Measurements from ENCODE around the gene PBXIP1.
"Not testable (repeated sequence)": the region's sequence is repeated elsewhere in the genome, so short reads cannot be mapped to it uniquely, and the experiment has no call there.

PBXIP1 gene

DNA sequence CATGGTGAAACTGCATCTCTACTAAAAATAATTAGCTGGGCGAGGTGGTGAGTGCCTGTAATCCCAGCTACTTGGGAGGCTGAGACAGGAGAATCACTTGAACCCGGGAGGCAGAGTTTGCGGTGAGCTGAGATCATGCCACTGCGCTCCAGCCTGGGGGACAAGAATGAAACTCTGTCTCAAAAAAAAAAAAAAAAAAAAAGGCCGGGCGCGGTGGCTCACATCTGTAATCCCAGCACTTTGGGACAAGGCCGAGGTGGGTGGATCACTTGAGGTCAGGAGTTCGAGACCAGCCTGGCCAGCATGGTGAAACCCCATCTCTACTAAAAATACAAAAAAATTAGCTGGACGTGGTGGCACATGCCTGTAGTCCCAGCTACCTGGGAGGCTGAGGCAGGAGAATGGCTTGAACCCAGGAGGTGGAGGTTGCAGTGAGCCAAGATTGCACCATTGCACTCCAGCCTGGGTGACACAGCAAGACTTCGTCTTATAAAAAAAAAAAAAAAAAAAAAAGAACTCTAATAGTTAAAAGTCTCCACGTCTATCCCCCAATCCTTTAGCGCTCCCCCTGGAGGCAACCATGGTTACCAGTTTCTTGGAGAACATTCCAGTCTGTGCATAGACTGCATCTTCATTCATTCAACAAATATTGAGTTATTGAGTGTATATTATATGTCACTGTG is 39.5 kb upstream of the PBXIP1 start:
- not testable (repeated sequence) for DNase-seq (ENCODE audit: low read depth in 3 of 3)

DNA sequence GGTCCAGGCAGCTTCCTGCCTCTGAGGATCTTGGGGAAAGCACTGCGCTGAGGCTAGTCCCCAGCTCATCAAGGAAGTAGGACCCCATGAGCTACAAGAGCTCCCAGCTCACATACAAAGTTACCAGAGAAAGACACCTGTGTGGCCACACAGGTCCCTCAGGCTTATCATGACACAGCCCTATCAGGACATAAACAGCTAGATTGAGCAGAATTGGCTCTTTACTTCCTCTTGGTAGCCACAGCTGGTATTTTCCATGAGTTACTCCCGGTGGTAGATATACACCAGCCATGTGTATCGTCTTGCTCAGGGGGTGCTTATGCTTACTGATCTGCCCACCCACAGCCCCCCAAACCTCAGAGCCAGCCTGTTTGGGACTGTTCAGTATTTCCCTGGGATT is 38.7 kb upstream of the PBXIP1 start:
- no peak for DNase-seq (ENCODE audit: low read depth in 3 of 3)

DNA sequence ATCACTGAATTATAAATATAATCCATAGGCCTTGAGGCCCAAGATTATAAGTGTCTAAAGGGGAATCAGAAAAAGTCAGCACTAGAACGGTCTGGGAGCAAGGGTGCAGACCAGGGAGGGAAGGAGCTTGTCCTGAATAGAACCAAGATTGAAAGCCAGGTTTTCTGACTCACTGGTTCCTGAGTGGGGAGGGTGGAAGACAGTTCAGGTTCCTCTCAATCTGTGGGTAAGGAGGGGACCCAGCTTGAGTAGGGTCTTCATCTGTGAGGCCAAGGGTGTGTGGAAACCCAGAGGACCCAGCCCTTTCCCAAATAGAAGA is 38.3 kb upstream of the PBXIP1 start:
- DNase-seq (ENCODE audit: low read depth in 3 of 3) = no peak

DNA sequence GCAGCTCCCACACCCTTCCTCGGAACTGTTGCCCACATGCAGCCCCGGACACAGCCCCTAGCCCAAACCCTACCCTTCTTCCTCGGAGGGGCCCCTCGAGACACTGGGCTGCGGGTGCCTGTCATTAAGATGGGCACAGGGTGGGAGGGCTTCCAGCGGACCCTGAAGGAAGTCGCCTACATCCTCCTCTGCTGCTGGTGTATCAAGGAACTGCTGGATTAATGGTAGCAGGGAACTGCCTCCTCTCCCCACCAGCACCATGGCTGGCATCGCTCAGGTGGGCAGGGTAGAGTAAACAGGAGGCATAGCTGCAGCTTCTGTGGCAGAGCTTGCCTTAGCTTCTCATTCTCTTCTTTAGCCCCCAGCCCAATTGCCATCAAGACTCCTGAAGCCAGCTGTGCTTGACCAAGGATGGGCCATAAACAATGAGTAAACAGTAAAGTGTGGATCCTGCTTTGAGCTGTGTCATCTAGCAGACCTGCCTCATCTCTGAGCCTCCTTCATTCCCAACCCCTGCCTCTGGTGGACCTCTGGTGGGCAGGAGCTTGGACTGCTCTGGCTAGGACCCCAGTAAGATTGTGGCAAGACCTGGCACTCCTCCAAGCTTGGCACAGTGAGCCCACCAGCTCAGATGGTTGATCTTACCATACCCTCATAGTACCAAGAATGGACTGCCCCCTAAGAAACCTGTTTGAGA is 37.8 kb upstream of the PBXIP1 start, which contains the start of gene LENEP:
TSS of gene LENEP (plus strand) at position 15 of the 697 bp plus-strand sequence. CDS start at position 37, 22 bp downstream.
- DNase-seq (ENCODE audit: low read depth in 3 of 3) = no peak

DNA sequence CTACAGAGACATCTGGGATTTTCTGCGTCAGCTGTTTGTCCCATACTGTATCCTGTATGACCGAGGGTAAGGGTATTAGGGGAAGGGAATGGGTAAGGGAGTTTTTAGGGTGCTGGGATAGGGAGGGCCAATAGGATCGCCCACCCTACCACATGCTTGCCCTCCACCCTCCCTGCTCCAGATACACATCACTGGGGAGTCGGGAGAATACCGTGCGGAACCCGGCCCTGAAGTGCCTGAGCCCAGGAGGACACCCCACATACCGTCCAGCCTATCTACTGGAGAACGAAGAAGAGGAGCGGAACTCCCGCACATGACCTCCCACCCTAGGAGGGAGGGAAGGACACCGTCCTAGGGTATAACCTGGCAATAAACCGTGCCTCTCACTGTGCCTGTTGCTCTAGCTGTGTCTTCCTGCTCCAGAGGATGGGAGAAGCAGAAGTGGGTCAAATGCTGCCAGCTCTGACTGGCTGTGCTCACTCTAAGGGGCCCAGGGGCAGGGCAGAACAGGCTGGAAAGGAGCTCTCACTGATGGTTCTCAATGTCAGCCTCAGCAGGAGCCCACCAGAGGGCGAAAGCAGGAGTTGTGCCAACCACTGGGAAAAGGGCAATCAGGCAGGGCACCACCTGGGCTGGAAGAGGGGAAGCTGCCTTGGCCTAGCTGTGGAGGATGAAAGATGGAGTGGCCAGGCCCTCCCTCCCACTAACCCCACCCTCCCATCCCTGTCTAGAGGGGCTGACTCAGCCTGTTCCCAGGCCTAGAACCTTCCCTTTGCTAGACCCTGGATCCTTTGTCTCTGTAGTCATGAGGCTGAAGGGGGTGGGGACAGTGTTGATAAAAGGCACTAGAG is 37.0 kb upstream of the PBXIP1 start:
- no peak for DNase-seq (ENCODE audit: low read depth in 3 of 3)

DNA sequence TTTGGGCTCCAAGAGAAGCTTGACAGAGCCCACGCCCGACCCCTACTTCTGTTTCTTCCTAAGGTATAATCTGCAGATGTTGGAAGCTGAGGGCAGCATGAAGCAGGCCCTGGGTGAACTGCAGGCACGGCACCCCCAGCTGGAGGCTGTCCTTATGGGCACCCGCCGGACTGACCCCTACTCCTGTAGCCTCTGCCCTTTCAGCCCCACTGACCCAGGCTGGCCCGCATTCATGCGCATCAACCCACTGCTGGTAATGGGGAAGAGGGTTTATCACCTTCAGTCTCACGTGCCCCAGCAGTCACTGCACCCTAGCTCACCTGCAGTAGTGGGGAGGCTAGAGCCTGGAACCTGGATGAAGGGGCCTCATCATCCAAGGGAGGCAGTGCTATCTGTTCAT is 34.4 kb upstream of the PBXIP1 start:
- DNase-seq (ENCODE audit: low read depth in 3 of 3) = no peak

DNA sequence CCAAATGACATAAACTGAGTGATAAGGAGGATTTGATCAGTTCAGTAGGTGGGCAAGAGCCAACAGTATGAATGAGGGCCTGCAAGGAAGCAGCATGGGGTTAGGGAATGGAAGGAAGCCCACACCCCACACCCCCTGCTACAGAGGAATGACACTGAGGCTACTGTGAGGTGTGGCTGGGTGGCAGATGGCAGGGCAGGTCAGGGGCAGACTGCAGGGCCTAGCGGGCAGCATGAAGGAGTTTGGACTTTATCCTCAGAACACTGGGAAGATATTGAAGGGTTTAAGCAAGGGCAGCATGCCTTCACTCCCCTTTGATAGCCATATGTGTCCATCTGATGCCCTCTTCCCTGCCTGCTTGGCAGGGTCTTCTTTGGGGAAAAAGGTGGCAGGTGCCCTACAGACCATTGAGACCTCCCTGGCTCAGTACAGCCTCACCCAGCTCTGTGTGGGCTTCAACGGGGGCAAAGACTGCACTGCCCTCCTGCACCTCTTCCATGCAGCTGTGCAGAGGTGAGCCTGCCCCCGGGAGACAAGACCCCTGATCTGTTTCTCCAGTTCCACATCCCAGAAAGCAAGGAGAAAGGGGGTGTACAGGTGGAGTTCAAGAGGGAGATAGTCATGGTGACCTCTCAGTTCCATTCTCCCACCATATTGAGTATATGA is 33.4 kb upstream of the PBXIP1 start:
- no peak for DNase-seq (ENCODE audit: low read depth in 3 of 3)

DNA sequence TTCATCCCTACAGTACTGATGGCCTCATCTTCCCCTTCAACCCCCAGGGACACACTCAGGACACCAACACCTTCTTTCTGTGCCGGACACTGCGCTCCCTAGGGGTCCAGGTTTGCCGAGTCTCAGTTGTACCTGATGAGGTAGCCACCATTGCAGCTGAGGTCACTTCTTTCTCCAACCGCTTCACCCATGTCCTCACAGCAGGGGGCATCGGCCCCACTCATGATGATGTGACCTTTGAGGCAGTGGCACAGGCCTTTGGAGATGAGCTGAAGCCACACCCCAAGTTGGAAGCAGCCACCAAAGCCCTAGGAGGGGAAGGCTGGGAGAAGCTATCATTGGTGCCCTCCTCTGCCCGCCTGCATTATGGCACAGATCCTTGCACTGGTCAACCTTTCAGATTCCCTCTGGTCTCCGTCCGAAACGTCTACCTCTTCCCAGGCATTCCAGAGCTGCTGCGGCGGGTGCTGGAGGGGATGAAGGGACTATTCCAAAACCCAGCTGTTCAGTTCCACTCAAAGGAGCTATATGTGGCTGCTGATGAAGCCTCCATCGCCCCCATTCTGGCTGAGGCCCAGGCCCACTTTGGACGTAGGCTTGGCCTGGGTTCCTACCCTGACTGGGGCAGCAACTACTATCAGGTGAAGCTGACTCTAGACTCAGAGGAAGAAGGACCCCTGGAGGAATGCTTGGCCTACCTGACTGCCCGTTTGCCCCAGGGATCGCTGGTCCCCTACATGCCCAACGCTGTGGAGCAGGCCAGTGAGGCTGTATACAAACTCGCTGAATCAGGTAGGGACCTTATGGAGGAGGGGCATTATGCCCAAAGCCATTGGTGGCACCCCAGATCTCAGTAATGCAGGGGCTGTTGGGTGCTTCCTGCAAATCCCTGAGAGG is 32.4 kb upstream of the PBXIP1 start:
- no peak for DNase-seq (ENCODE audit: low read depth in 3 of 3)

DNA sequence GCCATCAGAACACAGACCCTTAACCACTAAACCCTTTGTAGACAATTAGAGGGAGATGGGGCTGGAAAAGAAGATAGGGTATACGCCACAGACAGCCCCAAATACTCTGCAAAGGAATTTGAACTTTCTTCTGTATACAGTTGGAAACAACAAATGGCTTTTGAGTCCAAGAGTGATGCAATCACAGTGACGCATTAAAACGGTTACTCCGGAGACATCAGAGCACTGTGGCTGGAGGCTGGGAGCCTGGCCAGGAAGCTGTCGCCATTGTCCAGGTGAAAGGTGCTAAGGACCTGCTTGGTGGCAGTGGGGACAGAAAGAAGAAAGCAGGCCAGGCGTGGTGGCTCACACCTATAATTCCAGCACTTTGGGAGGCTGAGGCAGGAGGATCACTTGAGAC is 31.4 kb upstream of the PBXIP1 start:
- no peak for DNase-seq (ENCODE audit: low read depth in 3 of 3)

DNA sequence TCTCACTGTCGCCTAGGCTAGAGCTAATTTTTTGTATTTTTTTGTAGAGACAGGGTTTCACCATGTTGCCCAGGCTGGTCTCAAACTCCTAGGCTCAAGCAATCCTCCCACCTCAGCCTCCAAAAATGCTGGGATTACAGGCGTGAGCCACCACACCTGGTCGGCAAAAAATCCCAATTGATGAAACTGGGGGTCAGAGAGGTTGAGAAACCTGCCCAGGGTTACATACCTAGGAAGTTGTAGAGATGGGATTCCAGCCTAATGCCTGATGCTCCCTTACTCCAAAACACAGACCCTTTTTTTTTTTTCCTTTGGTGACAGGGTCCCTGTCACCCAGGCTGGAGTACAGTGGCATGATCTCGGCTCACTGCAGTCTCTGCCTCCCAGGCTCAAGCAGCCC is 30.8 kb upstream of the PBXIP1 start:
- not testable (repeated sequence) for DNase-seq (ENCODE audit: low read depth in 3 of 3)

DNA sequence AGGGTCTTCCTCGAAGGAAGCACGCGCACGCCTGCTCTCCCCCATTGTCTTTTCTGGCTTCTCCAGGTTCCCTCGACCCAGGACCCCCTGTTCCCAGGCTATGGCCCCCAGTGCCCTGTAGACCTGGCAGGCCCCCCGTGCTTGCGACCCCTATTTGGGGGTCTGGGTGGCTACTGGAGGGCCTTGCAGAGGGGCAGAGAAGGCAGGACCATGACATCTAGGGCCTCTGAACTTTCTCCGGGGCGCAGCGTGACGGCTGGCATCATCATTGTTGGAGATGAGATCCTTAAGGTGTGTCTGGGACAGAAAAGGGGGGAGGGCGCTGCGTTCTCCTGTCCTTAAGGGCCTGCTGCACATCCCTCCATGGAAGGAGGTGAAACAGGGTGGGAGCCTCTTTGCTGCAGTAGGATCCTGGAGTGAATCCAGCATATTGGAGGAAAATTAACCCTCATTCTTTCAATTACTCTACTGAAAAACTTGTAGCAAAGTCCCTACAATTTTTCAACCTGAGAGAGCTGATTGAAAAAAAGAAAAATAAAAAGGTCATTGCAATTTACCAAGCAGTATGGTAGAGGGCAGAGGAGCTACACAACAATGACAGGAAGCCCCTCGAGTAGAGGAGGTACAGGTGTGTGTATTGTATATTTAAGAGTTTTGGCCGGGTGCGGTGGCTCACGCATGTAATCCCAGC is 28.0 kb upstream of the PBXIP1 start:
- DNase-seq (ENCODE audit: low read depth in 3 of 3) = no peak

DNA sequence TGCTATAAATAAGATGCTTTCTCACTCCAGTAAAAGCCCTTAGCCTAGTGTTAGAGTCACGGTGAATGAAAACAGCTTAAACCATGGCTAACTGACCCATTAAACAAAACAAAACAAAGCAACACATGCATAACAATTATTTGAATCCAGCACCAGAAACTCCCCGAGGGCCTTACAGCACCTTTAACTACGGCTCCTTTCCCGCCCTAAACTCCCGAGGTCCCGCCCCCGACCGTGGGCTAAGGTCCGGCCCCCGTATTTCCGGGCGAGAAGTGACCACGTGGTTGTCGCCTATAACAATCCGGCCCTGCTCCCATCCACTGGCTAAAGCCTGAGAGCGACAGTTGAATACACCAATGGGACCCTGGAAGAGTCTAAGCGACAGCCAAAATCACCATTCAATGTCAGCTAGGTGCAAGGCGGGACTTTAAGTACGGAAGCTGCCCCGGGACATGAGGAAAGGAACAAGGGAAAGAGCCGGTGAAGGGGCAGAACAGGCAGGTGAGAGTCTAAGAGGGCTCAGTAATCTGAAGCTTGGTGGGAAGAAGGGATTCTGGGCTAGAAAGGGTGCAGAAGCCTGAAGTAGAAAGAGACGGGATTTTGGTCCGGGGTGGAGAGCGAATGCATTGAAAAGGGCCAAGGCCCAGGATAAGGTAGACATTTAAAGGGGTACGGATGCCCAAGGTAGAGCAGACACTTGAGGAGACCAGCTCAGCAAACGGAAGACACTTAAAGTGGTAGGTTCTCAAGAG is 27.2 kb upstream of the PBXIP1 start, which contains the start of gene FLAD1:
TSS of gene FLAD1 (plus strand) at position 448 of the 752 bp plus-strand sequence. CDS start 351 bp downstream, outside the sequence.
- DNase-seq (ENCODE audit: low read depth in 3 of 3) = peak; percentile 90 to 96 (median 96)

DNA sequence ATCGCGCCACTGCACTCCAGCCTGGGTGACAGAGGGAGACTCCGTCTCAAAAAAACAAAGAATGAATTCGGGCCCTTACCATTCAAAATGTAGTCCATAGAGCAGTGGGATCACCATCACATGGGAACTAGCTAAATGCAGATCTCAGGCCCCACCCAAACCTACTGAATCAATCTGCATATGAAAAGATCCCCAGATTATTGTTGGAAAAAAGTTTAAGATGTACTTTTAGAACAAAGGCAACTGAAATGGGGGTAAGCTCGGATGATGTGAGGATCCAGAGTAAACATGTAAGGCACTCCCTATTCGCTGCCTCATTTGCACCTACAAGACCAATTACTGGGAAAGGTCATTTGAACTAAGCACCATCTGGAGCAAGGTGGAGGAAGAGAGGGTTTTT is 26.4 kb upstream of the PBXIP1 start:
- DNase-seq (ENCODE audit: low read depth in 3 of 3) = no peak

DNA sequence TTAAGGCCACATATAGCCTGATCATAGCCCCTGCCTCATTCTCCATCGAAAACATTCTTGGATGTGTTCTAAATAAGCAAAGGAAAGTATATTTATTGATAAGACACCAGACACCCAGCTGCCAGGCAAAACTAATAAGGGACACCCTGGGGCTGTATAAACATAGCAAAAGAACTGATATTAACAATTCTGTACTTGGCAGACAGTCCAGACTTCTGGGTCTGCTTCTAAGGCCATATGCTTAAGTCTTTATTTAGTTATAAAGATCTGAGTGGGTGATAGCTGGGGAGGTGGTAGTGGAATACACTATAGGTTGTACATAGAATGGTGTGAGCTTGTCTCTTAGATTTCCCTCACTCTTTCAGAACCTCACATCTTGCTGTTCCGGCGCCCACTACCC is 22.5 kb upstream of the PBXIP1 start:
- no peak for DNase-seq (ENCODE audit: low read depth in 3 of 3)

DNA sequence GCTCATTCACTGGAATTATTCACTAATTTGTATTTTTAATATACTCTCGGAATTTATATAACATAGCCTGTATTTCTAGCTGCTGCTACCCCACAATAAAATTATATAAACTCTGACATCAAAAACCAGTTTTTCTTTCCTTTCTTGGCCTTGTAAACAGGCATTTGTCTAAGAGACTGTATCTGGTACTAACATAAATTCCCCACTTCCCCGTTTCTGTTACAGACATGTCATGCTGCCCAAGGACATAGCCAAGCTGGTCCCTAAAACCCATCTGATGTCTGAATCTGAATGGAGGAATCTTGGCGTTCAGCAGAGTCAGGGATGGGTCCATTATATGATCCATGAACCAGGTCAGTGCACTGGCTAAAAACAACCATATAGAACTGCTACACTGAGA is 21.9 kb upstream of the PBXIP1 start:
- DNase-seq (ENCODE audit: low read depth in 3 of 3) = not testable (repeated sequence)

DNA sequence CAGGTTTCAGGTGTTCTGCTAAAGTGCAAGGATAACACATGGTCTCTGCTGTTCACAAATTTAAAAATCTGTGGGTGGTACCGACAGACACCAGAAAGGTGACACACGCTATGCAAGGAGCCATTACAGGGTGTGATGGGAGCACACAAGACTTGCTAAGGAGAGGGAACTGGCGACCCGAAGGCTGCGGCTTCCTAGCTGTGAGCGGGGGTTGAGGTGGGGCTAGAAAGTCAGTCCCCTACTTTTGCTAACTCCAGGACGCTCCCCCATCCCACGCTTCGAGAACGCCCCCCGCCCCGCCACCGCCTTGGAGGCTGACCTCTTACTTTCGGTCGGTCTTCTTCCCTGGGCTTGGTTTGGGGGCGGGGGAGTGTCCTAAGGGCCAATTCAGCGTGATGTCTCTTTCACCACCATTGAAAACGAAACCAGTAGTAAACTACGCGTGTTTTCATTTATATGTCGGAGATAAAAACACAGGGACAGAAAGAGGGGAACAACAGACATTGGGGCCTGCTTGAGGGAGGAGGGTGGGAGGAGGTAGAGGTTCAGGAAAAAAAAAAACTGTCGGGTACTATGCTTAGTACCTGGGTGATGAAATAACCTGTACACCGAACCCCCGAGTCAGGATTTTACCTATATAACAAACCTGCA is 19.6 kb upstream of the PBXIP1 start:
- peak in 2 of 3 experiments; percentile 30 to 70 for DNase-seq (ENCODE audit: low read depth in 3 of 3)

DNA sequence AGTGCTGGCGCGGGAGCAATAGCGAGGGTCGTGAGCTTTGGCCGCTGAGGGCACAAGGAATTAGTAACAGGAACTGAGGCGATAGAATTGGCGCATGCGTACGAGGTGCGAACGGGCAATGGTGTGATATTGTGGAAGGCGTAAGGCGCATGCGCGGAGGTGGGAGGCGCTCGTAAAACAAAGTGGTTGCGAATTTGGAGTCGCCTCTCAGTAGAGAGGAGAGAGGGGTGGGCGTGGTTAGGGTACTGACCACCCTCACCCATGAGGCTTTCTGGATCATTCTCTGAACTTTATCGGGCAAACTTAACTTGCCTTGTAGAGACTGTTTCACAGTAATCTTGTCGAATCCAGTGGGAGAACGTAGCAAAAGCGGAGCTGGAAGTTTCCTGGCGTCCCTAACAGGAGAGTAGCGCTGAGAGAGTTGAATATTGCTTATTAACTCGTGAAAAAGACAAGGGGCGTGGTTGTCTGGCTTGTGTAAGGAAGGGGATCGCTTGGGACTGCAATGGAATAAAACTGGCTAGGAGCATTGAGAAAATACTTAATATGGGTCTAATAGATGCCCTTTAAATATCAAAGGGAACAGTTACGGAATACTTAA is 19.0 kb upstream of the PBXIP1 start:
- DNase-seq (ENCODE audit: low read depth in 3 of 3) = peak; percentile 86 to 93 (median 92)

DNA sequence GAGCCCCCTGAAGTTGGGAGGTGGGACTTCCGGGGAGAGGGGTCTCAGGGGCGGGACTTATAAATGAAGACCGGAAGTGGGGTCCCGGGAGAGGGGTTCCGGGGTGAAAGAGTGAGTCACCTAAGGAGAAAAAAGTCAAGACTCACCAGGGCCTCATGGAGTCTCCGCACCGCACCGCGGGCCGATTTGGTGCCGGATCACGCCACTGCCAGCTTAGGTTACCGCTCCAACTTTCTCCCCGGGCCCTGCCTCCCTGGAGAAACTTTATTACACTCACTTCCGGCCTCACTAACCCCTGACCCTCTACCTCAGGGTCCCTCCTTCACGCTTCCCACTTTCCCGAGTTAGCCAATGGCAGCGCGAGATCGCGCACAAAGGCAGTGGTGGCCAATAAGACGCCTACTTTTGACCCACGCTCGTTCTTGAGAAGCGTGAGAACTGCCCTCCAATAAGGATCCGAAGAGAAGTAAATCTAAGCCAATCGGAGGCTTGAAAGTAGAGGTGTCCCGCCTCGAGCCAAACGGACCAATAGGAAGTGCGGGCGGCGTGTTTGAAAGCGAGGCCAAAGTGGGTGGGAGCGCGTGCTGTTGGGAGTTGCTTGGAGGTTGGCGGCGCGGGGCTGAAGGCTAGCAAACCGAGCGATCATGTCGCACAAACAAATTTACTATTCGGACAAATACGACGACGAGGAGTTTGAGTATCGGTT is 18.4 kb upstream of the PBXIP1 start, which contains the start of gene CKS1B:
TSS of gene CKS1B (plus strand) at position 580 of the 706 bp plus-strand sequence. CDS start at position 645, 65 bp downstream.
- peak; percentile 88 to 95 (median 92) for DNase-seq (ENCODE audit: low read depth in 3 of 3)

All from stimulated activated CD4-positive, alpha-beta T cell treated with anti-CD3 and anti-CD28 coated beads, TNF-alpha, amount 100 ng/mL, for 24 hours (primary cell).